GM12864 (cell line): ENCODE measurements around the gene SNRPB2.

Experiments used
- DNase-seq: peaks from one replicate; pipeline ENCODE4 v3.0.0-alpha.2; 2011; ENCODE audit warnings: low read depth
- H3K4me3 ChIP-seq: 2 replicates; pipeline ENCODE4 v1.5.1; 2011; ENCODE audit warnings: mild to moderate bottlenecking, low read depth, low read length, control low read depth
- CTCF ChIP-seq: IDR thresholded peaks from 2 replicates; pipeline ENCODE4 v1.5.1; 2011; ENCODE audit warnings: low read depth, mild to moderate bottlenecking, moderate library complexity, low read length, control low read depth, inconsistent platforms; ENCODE audit errors: missing control alignments

SNRPB2 gene

GRCh38 chr20:16694161-16694560, 35.7 kb upstream of the SNRPB2 start:
- TF ChIP-seq CTCF, result no peak
- no peak overlapping the region for H3K4me3 ChIP-seq
- DNase-seq, result no peak

- no peak for DNase-seq
- no peak overlapping the region for H3K4me3 ChIP-seq
- TF ChIP-seq CTCF, result no peak
These were observed 34.2 kb upstream of the SNRPB2 start for GRCh38 chr20:16695628-16696027.

GRCh38 chr20:16699293-16699692, 30.5 kb upstream of the SNRPB2 start:
- no peak for DNase-seq
- no peak overlapping the region for H3K4me3 ChIP-seq
- no peak for TF ChIP-seq CTCF

- TF ChIP-seq CTCF, result peak; percentile 51
- DNase-seq, result no peak
These were observed 28.5 kb upstream of the SNRPB2 start for GRCh38 chr20:16701296-16701695.

GRCh38 chr20:16703570-16703969, 26.3 kb upstream of the SNRPB2 start:
- H3K4me3 ChIP-seq, result no peak overlapping the region
- no peak for DNase-seq
- TF ChIP-seq CTCF, result no peak

More at GRCh38 chr20:16701296-16701695, 28.5 kb upstream of the SNRPB2 start:
- no peak overlapping the region for H3K4me3 ChIP-seq

GRCh38 chr20:16707674-16708073, 22.2 kb upstream of the SNRPB2 start:
- TF ChIP-seq CTCF, result no peak
- no peak overlapping the region for H3K4me3 ChIP-seq
- peak; percentile 35 for DNase-seq

- TF ChIP-seq CTCF, result no peak
- no peak overlapping the region for H3K4me3 ChIP-seq
- no peak for DNase-seq
These were observed 21.2 kb upstream of the SNRPB2 start for GRCh38 chr20:16708602-16709001.
